K562 (cell line): ENCODE measurements around the gene ODC1. TPM values are rescaled to one million over a fixed set of nuclear protein-coding genes. Genes with fewer than 3 reads are reported as not detected.

ENCODE experiments used
- BRD4 ChIP-seq: fragments of 200-600 bp; sonication (generic); IDR thresholded peaks from 2 replicates; pipeline ENCODE4 v1.6.1; 2017; ENCODE audit warnings: inconsistent platforms
- GABPB2 ChIP-seq: fragments of 250-450 bp; sonication (Bioruptor Pico); conservative IDR thresholded peaks from 2 replicates; pipeline ENCODE4 v1.5.1; 2021; ENCODE audit warnings: mild to moderate bottlenecking
- MTA3 ChIP-seq: fragments of 450-650 bp; formaldehyde crosslinking; IDR thresholded peaks from 2 replicates; pipeline ENCODE4 v1.6.1; 2017; ENCODE audit warnings: mild to moderate bottlenecking, borderline replicate concordance
- NFYB ChIP-seq: IDR thresholded peaks from 2 replicates; pipeline ENCODE4 v1.6.1; 2011; ENCODE audit warnings: mild to moderate bottlenecking, moderate library complexity; ENCODE audit not compliant: insufficient read length; ENCODE audit errors: extremely low read depth
- NRF1 ChIP-seq, 2 experiments: fragments of 450-650 bp; IDR thresholded peaks in 1 of 2; conservative IDR thresholded peaks in 1 of 2; 2 replicates each; pipeline ENCODE4 v1.6.1; 2014; ENCODE audit warnings: mild to moderate bottlenecking in 2 of 2
- STAG1 ChIP-seq: sonication (generic); formaldehyde crosslinking; IDR thresholded peaks from 2 replicates; pipeline ENCODE4 v1.5.0; 2020; ENCODE audit warnings: missing genetic modification reagents, borderline replicate concordance
- TAF1 ChIP-seq: IDR thresholded peaks from 2 replicates; pipeline ENCODE4 v1.6.1; 2011; ENCODE audit warnings: mild to moderate bottlenecking, low read length, moderate library complexity; ENCODE audit not compliant: insufficient read depth, control insufficient read depth, severe bottlenecking; ENCODE audit errors: extremely low read depth
- ZC3H4 ChIP-seq: sonication (generic); formaldehyde crosslinking; IDR thresholded peaks from 2 replicates; pipeline ENCODE4 v1.9.0; 2021; ENCODE audit warnings: missing genetic modification reagents, borderline replicate concordance
- ZNF224 ChIP-seq: sonication (generic); formaldehyde crosslinking; IDR thresholded peaks from 2 replicates; pipeline ENCODE4 v1.8.0; 2022; ENCODE audit warnings: mild to moderate bottlenecking, missing genetic modification reagents
- ZNF311 ChIP-seq: fragments of 250-450 bp; sonication (Bioruptor Pico); IDR thresholded peaks from 2 replicates; pipeline ENCODE4 v1.4.0; 2020; ENCODE audit warnings: mild to moderate bottlenecking, moderate library complexity
- ZNF408 ChIP-seq: fragments of 250-450 bp; sonication (Bioruptor Pico); IDR thresholded peaks from 2 replicates; pipeline ENCODE4 v1.4.0; 2020; ENCODE audit warnings: low read depth, mild to moderate bottlenecking, moderate library complexity
- ZNF444 ChIP-seq: fragments of 250-450 bp; sonication (Bioruptor Pico); IDR thresholded peaks from 2 replicates; pipeline ENCODE4 v1.4.0; 2020; ENCODE audit warnings: mild to moderate bottlenecking, moderate library complexity
- polyA plus RNA-seq, 8 experiments: library from polyadenylated mRNA; depleted of rRNA in 4 of 8; stranded (reverse) in 5 of 8; unstranded in 3 of 8; fragments of >200 nt; fragmentation: Nextera tagmentation in 2 of 8; fragmentation: Illumina TruSeq in 1 of 8; extraction: Ambion mirVana in 2 of 8; extraction: Trizol in 1 of 8; gene quantifications; 2 replicates each; pipeline versions ENCODE4 v1.2.1 to v1.2.3, GENCODE V29; 2011 to 2014; ENCODE audit warnings: inconsistent platforms in 1 of 8, missing spikeins in 1 of 8
- total RNA-seq, 7 experiments: library from RNA; depleted of rRNA in 6 of 7; stranded (reverse); fragments of >200 nt in 6 of 7; fragmentation: Illumina TruSeq in 2 of 7; extraction: Trizol in 2 of 7; gene quantifications; 2 replicates each; pipeline versions ENCODE4 v1.2.1 to v1.2.3, GENCODE V29; 2011 to 2021; ENCODE audit warnings: low replicate concordance in 1 of 7

ODC1 gene
- total and polyA plus RNA-seq, 9 of the 15 experiments (the other 6 are each of a cell fraction or from before 2014, with no cell fraction given), result 142 to 563 (median 457) TPM

GRCh38 chr2:10402653-10403215, 45.4 kb downstream of the ODC1 start (continued):
- no peak for TF ChIP-seq NRF1 (conservative IDR thresholded peaks at IDR 0.05 in 1 of 2, IDR thresholded peaks at IDR 0.05 in 1 of 2)
- no peak for TF ChIP-seq STAG1 (CRISPR knock-in tag)
- no peak for TF ChIP-seq TAF1
- TF ChIP-seq ZNF224 (CRISPR knock-in tag), result no peak
- TF ChIP-seq NFYB, result no peak
- no peak for TF ChIP-seq ZC3H4 (CRISPR knock-in tag)
- no peak for TF ChIP-seq ZNF408 (CRISPR knock-in tag)
- no peak for TF ChIP-seq GABPB2 (CRISPR knock-in tag)
- no peak for TF ChIP-seq ZNF444 (CRISPR knock-in tag)
- TF ChIP-seq MTA3, result no peak
- no peak for TF ChIP-seq ZNF311 (CRISPR knock-in tag)
- TF ChIP-seq BRD4, result no peak
